ENCODE measurements around the gene COL10A1. TPM values are rescaled to one million over a fixed set of nuclear protein-coding genes. Genes with fewer than 3 reads are reported as not detected.
"Not testable (repeated sequence)": the region's sequence is repeated elsewhere in the genome, so short reads cannot be mapped to it uniquely, and the experiment has no call there.

Gene COL10A1
- total RNA-seq, 4 donors from 2014 or later = not detected

DNA sequence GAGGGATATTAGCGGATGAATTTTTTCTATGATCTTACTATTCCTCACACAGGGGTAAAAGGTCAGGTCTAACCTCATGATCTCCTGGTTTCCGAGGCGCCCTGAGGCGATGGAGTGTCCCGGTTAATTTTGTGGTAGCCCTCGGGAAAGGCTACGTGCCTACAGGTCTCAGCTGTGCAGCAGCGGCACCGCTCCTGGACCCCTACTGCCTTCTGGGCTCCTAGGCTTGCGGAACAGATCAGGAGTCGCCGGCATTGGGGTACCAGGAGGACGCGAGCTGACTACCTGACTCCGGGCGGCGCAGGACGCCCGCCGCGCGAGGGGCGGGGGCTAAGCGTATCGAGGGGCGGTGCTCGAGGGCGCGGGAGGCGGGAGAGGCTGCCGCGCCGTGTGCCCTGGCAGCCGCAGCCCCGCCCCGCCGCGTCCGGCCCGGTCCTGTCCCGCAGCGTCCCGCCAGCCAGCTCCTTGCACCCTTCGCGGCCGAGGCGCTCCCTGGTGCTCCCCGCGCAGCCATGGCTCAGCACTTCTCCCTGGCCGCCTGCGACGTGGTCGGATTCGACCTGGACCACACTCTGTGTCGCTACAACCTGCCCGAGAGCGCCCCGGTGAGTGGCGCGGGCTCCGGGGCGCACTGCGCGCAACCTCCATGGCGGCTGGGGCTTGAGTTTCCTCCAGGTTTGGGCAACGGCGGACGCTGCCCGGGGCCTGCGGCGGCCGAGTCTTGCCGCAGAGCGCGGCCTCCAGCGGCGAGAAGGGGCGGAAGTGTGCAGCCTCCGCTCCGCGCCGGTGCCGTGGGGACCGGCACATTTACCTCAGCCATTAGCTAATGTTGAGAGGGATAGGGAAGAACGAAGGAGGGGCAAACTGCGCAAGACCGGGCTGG, 25.3 kb downstream of the COL10A1 start, which contains the start of gene NT5DC1:
NT5DC1 (plus strand) TSS at position 435 of the 883 bp plus-strand sequence; CDS start at position 513, 78 bp downstream.
- intact Hi-C loops (cut with DNase I) = loop anchor here (5.0 kb wide), 1 partner anchor 88 kb away; no protein-coding TSS in a partner anchor
- no peaks in the 10 kb centered on the region for H3K27me3 ChIP-seq
- peak in 2 of 4 donors; percentile 62 to 79 for TF ChIP-seq POLR2A (IDR thresholded peaks at IDR 0.05)
- TF ChIP-seq, protein P1, sequence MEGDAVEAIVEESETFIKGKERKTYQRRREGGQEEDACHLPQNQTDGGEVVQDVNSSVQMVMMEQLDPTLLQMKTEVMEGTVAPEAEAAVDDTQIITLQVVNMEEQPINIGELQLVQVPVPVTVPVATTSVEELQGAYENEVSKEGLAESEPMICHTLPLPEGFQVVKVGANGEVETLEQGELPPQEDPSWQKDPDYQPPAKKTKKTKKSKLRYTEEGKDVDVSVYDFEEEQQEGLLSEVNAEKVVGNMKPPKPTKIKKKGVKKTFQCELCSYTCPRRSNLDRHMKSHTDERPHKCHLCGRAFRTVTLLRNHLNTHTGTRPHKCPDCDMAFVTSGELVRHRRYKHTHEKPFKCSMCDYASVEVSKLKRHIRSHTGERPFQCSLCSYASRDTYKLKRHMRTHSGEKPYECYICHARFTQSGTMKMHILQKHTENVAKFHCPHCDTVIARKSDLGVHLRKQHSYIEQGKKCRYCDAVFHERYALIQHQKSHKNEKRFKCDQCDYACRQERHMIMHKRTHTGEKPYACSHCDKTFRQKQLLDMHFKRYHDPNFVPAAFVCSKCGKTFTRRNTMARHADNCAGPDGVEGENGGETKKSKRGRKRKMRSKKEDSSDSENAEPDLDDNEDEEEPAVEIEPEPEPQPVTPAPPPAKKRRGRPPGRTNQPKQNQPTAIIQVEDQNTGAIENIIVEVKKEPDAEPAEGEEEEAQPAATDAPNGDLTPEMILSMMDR (IDR thresholded peaks at IDR 0.05) = peak in 5 of 6 experiments; percentile 21 to 43 (median 27)
- H3K27ac ChIP-seq = peak within 1 kb of the TSS; percentile 93 to 98 (median 96)
- WGBS, 2 donors = 0 to 7% methylated on average over 3 to 43 of the region's 87 CpGs
- DNase-seq = peak; percentile 28
- H3K9me3 ChIP-seq = peaks cover 0 to 9% (median 8%) of the 10 kb centered on the region in 3 donors
- peak within 1 kb of the TSS; percentile 77 to 91 (median 86) for H3K4me3 ChIP-seq
- H3K4me1 ChIP-seq = peaks cover 7 to 52% (median 17%) of the 10 kb centered on the region in 3 donors
- H3K36me3 ChIP-seq = peaks cover 0 to 4% (median 0%) of the 10 kb centered on the region in 3 donors

DNA sequence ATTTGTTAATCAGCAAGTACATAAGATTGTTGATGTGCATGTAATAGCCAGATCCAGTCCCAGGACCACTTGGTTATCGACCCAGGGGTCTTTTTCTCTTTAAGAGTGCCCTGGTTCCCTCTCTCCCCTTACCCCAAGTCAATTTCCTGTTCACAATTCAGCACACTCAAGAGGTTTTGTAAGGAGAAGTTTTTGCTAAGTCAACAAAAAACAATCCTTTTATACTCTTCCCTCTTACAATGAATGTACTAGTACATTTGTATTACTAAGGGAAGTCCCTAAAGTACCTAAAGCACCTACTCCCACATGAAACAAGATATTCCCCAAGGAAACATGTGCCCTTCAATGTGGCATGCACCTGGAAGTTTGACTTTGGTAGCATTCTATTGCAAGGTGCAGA, 26.9 kb downstream of the COL10A1 start:
- TF ChIP-seq, protein P1 (IDR thresholded peaks at IDR 0.05) = no peak
- no peak for TF ChIP-seq POLR2A (IDR thresholded peaks at IDR 0.05)
- no peak for DNase-seq
- Histone ChIP-seq H3K4me1 (peaks cover 7 to 44% (median 17%) of the 10 kb centered on the region in 3 donors), H3K27ac (no peak overlapping the region), H3K27me3 (no peaks in the 10 kb centered on the region), H3K4me3 (no peak overlapping the region), H3K9me3 (peaks cover 0 to 11% (median 8%) of the 10 kb centered on the region in 3 donors), H3K36me3 (no peaks in the 10 kb centered on the region)
- WGBS, 2 donors = 59 to 81% methylated on average over 1 of the region's 1 CpG
- intact Hi-C loops (cut with DNase I) = no loop called here

DNA sequence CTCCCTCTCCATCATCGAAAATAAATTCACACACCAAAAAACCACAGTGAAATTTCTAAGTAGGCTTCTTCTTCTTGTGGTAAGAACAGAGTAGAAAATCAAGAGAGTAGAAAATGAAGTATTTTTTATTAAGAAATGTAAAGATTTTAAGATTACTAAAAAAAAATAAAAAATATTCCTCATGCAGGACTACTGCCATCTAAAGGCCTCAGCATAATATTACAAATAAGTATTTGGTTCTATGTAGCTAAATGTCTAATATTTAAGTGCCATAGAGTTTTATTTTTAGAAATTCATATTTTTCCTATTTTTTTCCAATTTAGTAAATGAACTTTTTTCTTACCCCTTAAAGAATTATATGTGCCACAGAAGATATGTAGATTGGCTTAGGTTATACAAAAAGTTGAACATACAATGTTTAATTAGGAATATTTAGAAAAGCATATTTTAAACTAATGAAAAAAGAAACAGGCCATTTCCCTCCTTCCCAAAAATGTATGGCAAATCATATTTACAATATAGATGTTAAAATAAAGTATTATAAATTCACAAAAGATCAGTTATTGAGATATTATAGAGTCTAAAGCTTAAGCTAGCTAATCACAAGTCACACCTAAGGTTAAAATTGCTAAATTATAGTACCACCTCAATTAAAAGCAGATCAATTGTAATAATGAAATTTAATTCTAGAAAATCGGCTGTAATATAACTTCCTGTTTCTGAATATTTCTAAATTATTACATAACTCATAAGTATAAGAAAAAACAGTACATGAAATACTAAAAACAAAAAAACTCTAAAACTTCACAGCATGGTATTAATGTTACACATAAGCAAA, 28.7 kb downstream of the COL10A1 start:
- intact Hi-C loops (cut with DNase I) = no loop called here
- no peak for DNase-seq
- 36 to 70% methylated on average over 2 of the region's 2 CpGs for WGBS, 2 donors
- H3K4me3 ChIP-seq = no peak overlapping the region
- H3K27me3 ChIP-seq = no peaks in the 10 kb centered on the region
- peaks cover 0 to 11% (median 8%) of the 10 kb centered on the region in 3 donors for H3K9me3 ChIP-seq
- no peak overlapping the region for H3K27ac ChIP-seq
- no peaks in the 10 kb centered on the region for H3K36me3 ChIP-seq
- TF ChIP-seq, protein P1 (IDR thresholded peaks at IDR 0.05) = peak in 3 of 6 experiments; percentile 33 to 65 (median 54)
- TF ChIP-seq POLR2A (IDR thresholded peaks at IDR 0.05) = no peak
- peaks cover 7 to 27% (median 9%) of the 10 kb centered on the region in 3 donors for H3K4me1 ChIP-seq

DNA sequence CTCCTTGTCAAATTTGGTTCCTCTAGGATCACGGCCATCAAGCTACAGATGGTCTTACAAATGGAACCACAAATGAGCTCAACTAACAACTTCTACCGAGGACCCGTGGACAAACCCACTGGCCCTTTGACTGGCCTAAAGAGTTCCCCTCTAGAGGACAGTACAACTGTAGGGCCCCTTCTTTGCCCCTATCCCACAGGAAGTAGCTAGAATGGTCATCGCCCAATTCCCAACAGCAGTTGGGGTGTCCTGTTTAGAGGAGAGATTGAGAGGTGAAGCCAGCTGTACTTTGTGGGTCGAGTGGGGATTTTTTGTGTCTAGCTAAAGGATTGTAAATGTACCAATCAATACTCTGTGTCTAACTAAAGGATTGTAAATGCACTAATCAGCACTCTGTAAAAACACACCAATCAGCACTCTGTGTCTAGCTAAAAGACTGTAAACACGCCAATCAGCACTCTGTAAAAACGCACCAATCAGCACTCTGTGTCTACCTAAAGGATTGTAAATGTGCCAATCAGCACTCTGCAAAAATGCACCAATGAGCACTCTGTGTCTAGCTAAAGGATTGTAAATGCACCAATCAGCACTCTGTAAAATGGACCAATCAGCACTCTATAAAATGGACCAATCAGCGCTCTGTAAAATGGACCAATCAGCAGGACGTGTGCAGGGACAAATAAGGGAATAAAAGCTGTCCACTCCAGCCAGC, 29.7 kb downstream of the COL10A1 start:
- peaks cover 0 to 17% (median 0%) of the 10 kb centered on the region in 3 donors for H3K4me1 ChIP-seq
- 81 to 83% methylated on average over 6 to 7 of the region's 9 CpGs for WGBS, 2 donors
- intact Hi-C loops (cut with DNase I); H3K27ac ChIP-seq; DNase-seq; H3K27me3 ChIP-seq; H3K4me3 ChIP-seq; H3K36me3 ChIP-seq: not testable (repeated sequence)
- peaks cover 0 to 11% (median 8%) of the 10 kb centered on the region in 3 donors for H3K9me3 ChIP-seq

DNA sequence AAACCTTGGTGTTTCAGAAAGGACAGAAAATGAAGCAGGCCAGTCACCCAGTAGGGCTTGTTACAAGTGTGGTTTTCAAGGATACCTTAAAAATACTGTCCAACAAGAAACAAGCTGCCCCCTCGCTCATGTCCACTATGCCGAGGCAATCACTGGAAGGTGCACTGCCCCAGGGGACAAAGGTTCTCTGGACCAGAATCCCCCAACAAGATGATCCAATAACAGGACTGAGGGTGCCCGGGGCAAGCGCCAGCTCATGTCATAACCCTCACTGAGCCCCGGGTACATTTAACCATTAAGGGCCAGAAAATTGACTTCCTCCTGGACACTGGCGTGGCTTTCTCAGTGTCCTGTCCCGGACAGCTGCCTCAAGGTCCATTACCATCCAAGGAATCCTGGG, 31.9 kb downstream of the COL10A1 start:
- 92 to 93% methylated on average over 6 to 7 of the region's 7 CpGs for WGBS, 2 donors
- intact Hi-C loops (cut with DNase I) = no loop called here

More for the DNA sequence above, 31.9 kb downstream of the COL10A1 start:
- Histone ChIP-seq H3K27me3 (no peaks in the 10 kb centered on the region), H3K27ac (no peak overlapping the region), H3K36me3 (no peaks in the 10 kb centered on the region), H3K9me3 (peaks cover 0 to 11% (median 8%) of the 10 kb centered on the region in 3 donors), H3K4me1 (peaks cover 0 to 2% (median 0%) of the 10 kb centered on the region in 3 donors), H3K4me3 (no peak overlapping the region)
- TF ChIP-seq POLR2A (IDR thresholded peaks at IDR 0.05) = no peak
- TF ChIP-seq, protein P1 (IDR thresholded peaks at IDR 0.05) = no peak
- DNase-seq = no peak

Data from esophagus squamous epithelium (tissue), 5 donors.